Measurements from ENCODE around the gene TMEM183A. TPM values are rescaled to one million over a fixed set of nuclear protein-coding genes. Genes with fewer than 3 reads are reported as not detected.

The TMEM183A gene, protein sequence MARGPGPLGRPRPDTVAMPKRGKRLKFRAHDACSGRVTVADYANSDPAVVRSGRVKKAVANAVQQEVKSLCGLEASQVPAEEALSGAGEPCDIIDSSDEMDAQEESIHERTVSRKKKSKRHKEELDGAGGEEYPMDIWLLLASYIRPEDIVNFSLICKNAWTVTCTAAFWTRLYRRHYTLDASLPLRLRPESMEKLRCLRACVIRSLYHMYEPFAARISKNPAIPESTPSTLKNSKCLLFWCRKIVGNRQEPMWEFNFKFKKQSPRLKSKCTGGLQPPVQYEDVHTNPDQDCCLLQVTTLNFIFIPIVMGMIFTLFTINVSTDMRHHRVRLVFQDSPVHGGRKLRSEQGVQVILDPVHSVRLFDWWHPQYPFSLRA
- 68.1 and 86.4 TPM in 2 replicates for total RNA-seq

DNA sequence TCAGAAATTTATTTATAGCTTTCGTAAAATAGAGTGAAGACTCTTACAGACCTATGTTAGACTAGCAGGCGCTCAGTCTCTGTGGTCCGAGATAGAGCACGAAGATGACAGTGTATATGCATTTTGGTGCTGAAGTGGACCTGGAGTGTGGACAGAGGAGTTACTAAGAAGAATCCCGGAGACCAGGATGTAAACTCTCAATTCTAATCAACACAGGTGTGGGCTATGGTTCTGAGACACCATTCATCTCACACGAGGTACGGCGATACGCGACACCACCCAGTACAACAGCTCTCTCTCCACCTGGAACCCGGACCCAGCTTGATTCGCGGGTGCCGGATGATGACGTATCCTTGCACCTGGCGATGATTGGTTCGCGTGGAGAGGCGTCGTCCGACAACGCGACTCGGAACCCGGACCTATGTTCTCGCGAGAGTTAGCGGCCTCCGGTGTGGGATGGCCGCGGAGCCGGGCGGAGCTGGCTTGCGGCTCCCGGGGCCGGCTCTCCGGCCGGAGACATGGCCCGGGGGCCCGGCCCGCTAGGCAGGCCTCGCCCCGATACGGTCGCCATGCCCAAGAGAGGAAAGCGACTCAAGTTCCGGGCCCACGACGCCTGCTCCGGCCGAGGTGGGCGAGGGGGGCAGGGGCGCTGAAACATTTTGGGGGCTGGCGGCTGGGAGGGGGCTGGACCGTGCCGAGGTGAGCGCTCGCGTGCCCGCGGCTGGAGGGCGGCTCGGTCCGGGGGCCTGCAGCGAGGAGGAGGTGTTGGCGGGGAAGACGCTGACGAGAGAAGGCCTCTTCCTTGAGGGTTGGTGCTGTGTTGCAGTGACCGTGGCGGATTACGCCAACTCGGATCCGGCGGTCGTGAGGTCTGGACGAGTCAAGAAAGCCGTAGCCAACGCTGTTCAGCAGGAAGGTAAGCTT, at the start of gene TMEM183A:
TMEM183A (plus strand) TSS at position 427 of the 924 bp plus-strand sequence; CDS start at position 519, 92 bp downstream.

DNA sequence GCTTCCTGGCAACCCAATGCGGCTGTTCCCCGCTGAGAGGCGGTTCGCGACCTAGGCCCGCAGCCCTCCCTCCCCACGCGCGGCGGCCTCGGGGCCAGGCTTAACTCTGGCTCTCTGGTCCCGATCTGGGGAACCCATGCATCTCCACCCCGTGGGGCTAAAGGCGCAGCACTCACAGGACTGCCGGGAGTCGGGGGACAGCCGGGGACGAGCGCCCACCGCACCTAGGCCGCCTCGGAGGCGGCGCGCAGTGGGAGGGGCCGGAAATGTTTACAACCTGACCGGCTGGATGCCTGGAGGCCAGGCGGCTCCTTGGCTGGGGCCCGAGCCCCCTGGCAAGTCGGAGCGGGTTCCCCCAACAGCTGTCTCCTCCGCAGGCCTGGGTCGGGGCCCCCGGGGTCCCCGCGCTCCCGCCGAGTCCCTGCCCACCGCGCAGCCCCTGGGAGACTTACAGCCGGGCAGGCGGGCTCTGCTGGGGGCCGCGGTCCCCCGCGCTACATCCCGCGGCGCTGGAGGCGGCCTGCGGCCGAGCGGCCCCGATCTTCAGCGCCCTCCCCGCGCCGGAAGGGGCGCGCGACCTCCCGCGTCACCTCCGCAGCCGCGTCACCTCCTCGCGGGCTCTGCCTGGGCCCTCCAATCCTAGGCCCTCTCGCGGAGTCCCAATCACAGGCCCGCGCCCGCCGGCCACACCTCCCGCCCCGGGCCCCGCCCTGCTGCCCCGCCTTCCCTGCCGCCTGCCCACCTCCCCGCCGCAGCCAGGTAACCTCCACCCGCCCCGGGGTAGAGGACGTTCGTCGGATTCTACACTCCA, 49.2 kb upstream of the TMEM183A start, which contains the start of gene ADIPOR1:
ADIPOR1 (minus strand) TSS at position 580 of the 811 bp plus-strand sequence. CDS start 7,242 bp downstream, outside the sequence.

DNA sequence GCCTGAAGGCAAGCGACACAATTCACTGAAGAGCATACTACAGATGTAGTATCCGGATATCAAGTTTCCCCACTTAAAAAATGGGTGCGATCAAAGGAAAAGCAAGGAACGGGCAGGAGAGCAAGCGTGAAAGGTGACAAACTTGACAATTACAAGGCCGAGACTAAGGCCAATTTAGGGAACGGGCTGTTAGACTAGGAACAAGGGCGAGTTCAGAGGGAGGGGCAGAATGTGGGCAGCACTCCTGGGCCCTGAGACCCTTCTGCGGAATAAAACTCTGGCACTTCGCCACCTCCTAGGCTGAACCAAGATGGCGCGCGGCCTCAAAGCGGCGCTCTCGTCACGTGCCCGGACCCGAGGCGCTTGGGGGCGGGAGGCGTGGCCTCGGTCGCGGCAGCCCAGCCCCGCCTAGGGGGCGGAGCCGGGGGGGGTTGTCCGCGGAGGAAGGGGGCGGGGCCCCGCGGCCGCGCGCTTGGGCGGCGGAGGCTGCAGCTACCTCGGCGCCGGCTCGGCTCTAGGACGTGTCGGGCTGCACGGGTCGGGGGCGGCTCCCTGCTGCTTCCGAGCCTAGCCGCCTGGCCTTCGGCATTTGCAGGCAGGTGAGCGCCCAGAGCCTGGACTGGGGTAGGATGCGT, 19.0 kb downstream of the TMEM183A start, which contains the start of gene PPFIA4:
PPFIA4 (plus strand) TSS at position 461 of the 635 bp plus-strand sequence. CDS start 12,518 bp downstream, outside the sequence.

Other genes starting within 250 kb of the TMEM183A start
- 59.7 and 66.2 TPM in 2 replicates for gene KDM5B, start 199.0 kb upstream of the TMEM183A start, total RNA-seq
- 0.16 TPM in 1 of 2 replicates, not detected in the other for gene PCAT6, start 196.4 kb upstream of the TMEM183A start, total RNA-seq
- 3.6 and 4.7 TPM in 2 replicates for gene RABIF, start 118.2 kb upstream of the TMEM183A start, total RNA-seq
- gene KLHL12, start 80.1 kb upstream of the TMEM183A start, total RNA-seq, result 32.9 and 34.8 TPM in 2 replicates
- 59.9 and 93.7 TPM in 2 replicates for gene ADIPOR1, start 49.1 kb upstream of the TMEM183A start, total RNA-seq
- 38.1 and 43.5 TPM in 2 replicates for gene CYB5R1, start 40.1 kb upstream of the TMEM183A start, total RNA-seq
- gene PPFIA4, start 19.1 kb downstream of the TMEM183A start, total RNA-seq, result 5.5 and 9.4 TPM in 2 replicates
- gene MYOG, start 78.6 kb downstream of the TMEM183A start, total RNA-seq, result 0.09 TPM in 1 of 2 replicates, not detected in the other
- 3.2 and 24.5 TPM in 2 replicates for gene ADORA1, start 120.4 kb downstream of the TMEM183A start, total RNA-seq
- gene MYBPH, start 168.5 kb downstream of the TMEM183A start, total RNA-seq, result 0.16 and 0.26 TPM in 2 replicates
- gene CHI3L1, start 179.3 kb downstream of the TMEM183A start, total RNA-seq, result 1.1 and 4.4 TPM in 2 replicates
- gene CHIT1, start 222.3 kb downstream of the TMEM183A start, total RNA-seq, result not detected in 2 replicates